ENCODE measurements around the gene SPANXN4.

Gene SPANXN4

GRCh38 chrX:143027275-143027674, 1.5 kb downstream of the SPANXN4 start:
- H3K79me2 ChIP-seq: no peaks in the 10 kb centered on the region
- no peaks in the 10 kb centered on the region for H3K9me3 ChIP-seq (ENCODE audit: control insufficient read depth, low read length)
- no peak overlapping the region for H3K27ac ChIP-seq
- H3K27me3 ChIP-seq (ENCODE audit: control insufficient read depth, insufficient read depth, low read length): no peaks in the 10 kb centered on the region
- no peak for TF ChIP-seq CTCF (IDR thresholded peaks at IDR 0.05)
- H3K9ac ChIP-seq: no peak overlapping the region
- H3K4me1 ChIP-seq: no peaks in the 10 kb centered on the region
- H3K4me3 ChIP-seq (ENCODE audit: low read depth, low read length): no peak overlapping the region
- no peaks in the 10 kb centered on the region for H3K36me3 ChIP-seq (ENCODE audit: control insufficient read depth, insufficient read depth, low read length)
- H3K4me2 ChIP-seq (ENCODE audit: low read length): no peak overlapping the region
- no peak overlapping the region for H2AFZ ChIP-seq

- Histone ChIP-seq H3K4me3 (ENCODE audit: low read depth, low read length) (no peak overlapping the region), H2AFZ (no peak overlapping the region), H3K27me3 (ENCODE audit: control insufficient read depth, insufficient read depth, low read length) (no peaks in the 10 kb centered on the region), H3K9me3 (ENCODE audit: control insufficient read depth, low read length) (no peaks in the 10 kb centered on the region), H3K4me1 (no peaks in the 10 kb centered on the region), H3K4me2 (ENCODE audit: low read length) (no peak overlapping the region), H3K79me2 (no peaks in the 10 kb centered on the region), H3K36me3 (ENCODE audit: control insufficient read depth, insufficient read depth, low read length) (no peaks in the 10 kb centered on the region), H3K27ac (no peak overlapping the region), H3K9ac (no peak overlapping the region)
- TF ChIP-seq CTCF (IDR thresholded peaks at IDR 0.05): no peak
Observed at GRCh38 chrX:143047511-143047910, 21.8 kb downstream of the SPANXN4 start.

- Histone ChIP-seq H3K27ac (no peak overlapping the region), H3K27me3 (ENCODE audit: control insufficient read depth, insufficient read depth, low read length) (no peaks in the 10 kb centered on the region), H3K9ac (no peak overlapping the region), H3K4me3 (ENCODE audit: low read depth, low read length) (no peak overlapping the region), H3K79me2 (no peaks in the 10 kb centered on the region), H3K4me2 (ENCODE audit: low read length) (no peak overlapping the region), H3K4me1 (no peaks in the 10 kb centered on the region), H2AFZ (no peak overlapping the region), H3K36me3 (ENCODE audit: control insufficient read depth, insufficient read depth, low read length) (no peaks in the 10 kb centered on the region), H3K9me3 (ENCODE audit: control insufficient read depth, low read length) (no peaks in the 10 kb centered on the region)
- no peak for TF ChIP-seq CTCF (IDR thresholded peaks at IDR 0.05)
Observed at GRCh38 chrX:143058120-143058519, 32.4 kb downstream of the SPANXN4 start.

- Histone ChIP-seq H3K27me3 (ENCODE audit: control insufficient read depth, insufficient read depth, low read length) (no peaks in the 10 kb centered on the region), H3K4me1 (no peaks in the 10 kb centered on the region), H3K4me3 (ENCODE audit: low read depth, low read length) (no peak overlapping the region), H3K27ac (no peak overlapping the region), H3K36me3 (ENCODE audit: control insufficient read depth, insufficient read depth, low read length) (no peaks in the 10 kb centered on the region), H3K4me2 (ENCODE audit: low read length) (no peak overlapping the region), H3K79me2 (no peaks in the 10 kb centered on the region), H2AFZ (no peak overlapping the region), H3K9ac (no peak overlapping the region), H3K9me3 (ENCODE audit: control insufficient read depth, low read length) (no peaks in the 10 kb centered on the region)
- no peak for TF ChIP-seq CTCF (IDR thresholded peaks at IDR 0.05)
Observed at GRCh38 chrX:143081231-143081630, 55.5 kb downstream of the SPANXN4 start.

- no peaks in the 10 kb centered on the region for H3K9me3 ChIP-seq (ENCODE audit: control insufficient read depth, low read length)
- H3K4me1 ChIP-seq: no peaks in the 10 kb centered on the region
- H3K36me3 ChIP-seq (ENCODE audit: control insufficient read depth, insufficient read depth, low read length): no peaks in the 10 kb centered on the region
- no peak overlapping the region for H3K27ac ChIP-seq
- no peaks in the 10 kb centered on the region for H3K27me3 ChIP-seq (ENCODE audit: control insufficient read depth, insufficient read depth, low read length)
- H3K4me3 ChIP-seq (ENCODE audit: low read depth, low read length): no peak overlapping the region
- H2AFZ ChIP-seq: no peak overlapping the region
- H3K4me2 ChIP-seq (ENCODE audit: low read length): no peak overlapping the region
- TF ChIP-seq CTCF (IDR thresholded peaks at IDR 0.05): no peak
- H3K9ac ChIP-seq: no peak overlapping the region
- H3K79me2 ChIP-seq: no peaks in the 10 kb centered on the region
Observed at GRCh38 chrX:143082537-143082936, 56.8 kb downstream of the SPANXN4 start.
